HepG2 (cell line): ENCODE results near the gene TLR3.

Experiments
- FUBP1 ChIP-seq: sonication (generic); formaldehyde crosslinking; IDR thresholded peaks from 2 replicates; pipeline ENCODE4 v1.5.1; 2020; ENCODE audit warnings: missing genetic modification reagents, mild to moderate bottlenecking, borderline replicate concordance
- HDAC6 ChIP-seq: fragments of 200-600 bp; sonication (generic); IDR thresholded peaks from 2 replicates; pipeline ENCODE4 v1.7.0; 2017; ENCODE audit warnings: mild to moderate bottlenecking, antibody characterized with exemption, low read length, low read depth
- POLR2AphosphoS5 ChIP-seq: IDR thresholded peaks from 2 replicates; pipeline ENCODE4 v1.6.1; 2012; ENCODE audit warnings: low read depth, low read length
- RBFOX2 ChIP-seq: fragments of 200-400 bp; formaldehyde crosslinking; IDR thresholded peaks from 2 replicates; pipeline ENCODE4 v1.6.1; 2017; ENCODE audit warnings: low read depth, mild to moderate bottlenecking, low read length
- SALL2 ChIP-seq: sonication (generic); formaldehyde crosslinking; IDR thresholded peaks from 2 replicates; pipeline ENCODE4 v1.8.1; 2023; ENCODE audit warnings: mild to moderate bottlenecking, missing genetic modification reagents, inconsistent platforms
- TCF12 ChIP-seq, 2 experiments: fragments of 450-650 bp in 1 of 2; sonication (generic) in 1 of 2; formaldehyde crosslinking in 1 of 2; IDR thresholded peaks; 2 replicates each; pipeline versions ENCODE4 v1.6.1 to v1.8.0; 2017 to 2022; ENCODE audit warnings: antibody characterized with exemption in 1 of 2, mild to moderate bottlenecking in 1 of 2, missing genetic modification reagents in 1 of 2, moderate library complexity in 1 of 2
- TEAD2 ChIP-seq: sonication (generic); formaldehyde crosslinking; IDR thresholded peaks from 2 replicates; pipeline ENCODE4 v1.9.0; 2021; ENCODE audit warnings: missing genetic modification reagents
- USF2 ChIP-seq, 2 experiments: sonication (generic) in 1 of 2; formaldehyde crosslinking in 1 of 2; IDR thresholded peaks; 2 replicates each; pipeline versions ENCODE4 v1.5.1 to v1.6.1; 2011 to 2020; ENCODE audit warnings: borderline replicate concordance in 1 of 2, low read depth in 1 of 2, low read length in 1 of 2, mild to moderate bottlenecking in 1 of 2, missing genetic modification reagents in 1 of 2, moderate library complexity in 1 of 2
- ZNF260 ChIP-seq: sonication (generic); formaldehyde crosslinking; IDR thresholded peaks from 2 replicates; pipeline ENCODE4 v1.4.0; 2020; ENCODE audit warnings: missing genetic modification reagents, low read depth, mild to moderate bottlenecking, borderline replicate concordance
- TF ChIP-seq, protein P1 (sequence below): sonication (generic); formaldehyde crosslinking; IDR thresholded peaks from 2 replicates; pipeline ENCODE4 v1.5.0; 2020; ENCODE audit warnings: mild to moderate bottlenecking, missing genetic modification reagents, moderate library complexity
- TF ChIP-seq, protein P2 (sequence below): sonication (generic); formaldehyde crosslinking; IDR thresholded peaks from 2 replicates; pipeline ENCODE4 v1.8.1; 2023; ENCODE audit warnings: mild to moderate bottlenecking, inconsistent platforms, moderate library complexity, missing genetic modification reagents, borderline replicate concordance

DNA sequence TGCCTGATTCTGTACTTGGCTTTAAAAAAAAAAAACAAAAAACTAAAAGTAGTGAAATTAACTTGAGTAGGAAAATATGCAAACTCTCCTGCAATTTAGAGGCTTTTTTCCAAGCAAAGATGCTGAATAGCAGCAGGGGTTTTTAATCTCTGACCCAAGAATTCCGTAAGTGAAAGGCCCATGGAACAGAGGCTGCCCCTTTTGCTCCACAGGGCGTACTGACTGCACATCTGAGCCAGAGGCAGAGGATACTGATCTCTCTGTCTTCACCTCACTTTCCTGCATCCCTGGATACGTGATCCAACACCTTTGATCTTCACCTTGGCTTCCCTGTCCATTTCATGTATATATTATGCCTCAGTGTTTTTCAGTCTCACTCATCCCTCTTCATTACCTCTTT lies 39.4 kb downstream of the TLR3 start:
- TF ChIP-seq TCF12 (IDR thresholded peaks at IDR 0.05), result no peak
- no peak for TF ChIP-seq TCF12 (CRISPR knock-in tag; IDR thresholded peaks at IDR 0.05)
- TF ChIP-seq ZNF260 (CRISPR knock-in tag), result no peak
- no peak for TF ChIP-seq RBFOX2
- TF ChIP-seq HDAC6, result no peak
- TF ChIP-seq POLR2AphosphoS5, result no peak
- TF ChIP-seq USF2 (IDR thresholded peaks at IDR 0.05; ENCODE audit: low read depth, low read length), result no peak
- no peak for TF ChIP-seq USF2 (CRISPR knock-in tag; IDR thresholded peaks at IDR 0.05; ENCODE audit: borderline replicate concordance)
- no peak for TF ChIP-seq TEAD2
- TF ChIP-seq, protein P1, sequence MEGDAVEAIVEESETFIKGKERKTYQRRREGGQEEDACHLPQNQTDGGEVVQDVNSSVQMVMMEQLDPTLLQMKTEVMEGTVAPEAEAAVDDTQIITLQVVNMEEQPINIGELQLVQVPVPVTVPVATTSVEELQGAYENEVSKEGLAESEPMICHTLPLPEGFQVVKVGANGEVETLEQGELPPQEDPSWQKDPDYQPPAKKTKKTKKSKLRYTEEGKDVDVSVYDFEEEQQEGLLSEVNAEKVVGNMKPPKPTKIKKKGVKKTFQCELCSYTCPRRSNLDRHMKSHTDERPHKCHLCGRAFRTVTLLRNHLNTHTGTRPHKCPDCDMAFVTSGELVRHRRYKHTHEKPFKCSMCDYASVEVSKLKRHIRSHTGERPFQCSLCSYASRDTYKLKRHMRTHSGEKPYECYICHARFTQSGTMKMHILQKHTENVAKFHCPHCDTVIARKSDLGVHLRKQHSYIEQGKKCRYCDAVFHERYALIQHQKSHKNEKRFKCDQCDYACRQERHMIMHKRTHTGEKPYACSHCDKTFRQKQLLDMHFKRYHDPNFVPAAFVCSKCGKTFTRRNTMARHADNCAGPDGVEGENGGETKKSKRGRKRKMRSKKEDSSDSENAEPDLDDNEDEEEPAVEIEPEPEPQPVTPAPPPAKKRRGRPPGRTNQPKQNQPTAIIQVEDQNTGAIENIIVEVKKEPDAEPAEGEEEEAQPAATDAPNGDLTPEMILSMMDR, result no peak
- no peak for TF ChIP-seq SALL2
- TF ChIP-seq FUBP1, result no peak
- TF ChIP-seq, protein P2, sequence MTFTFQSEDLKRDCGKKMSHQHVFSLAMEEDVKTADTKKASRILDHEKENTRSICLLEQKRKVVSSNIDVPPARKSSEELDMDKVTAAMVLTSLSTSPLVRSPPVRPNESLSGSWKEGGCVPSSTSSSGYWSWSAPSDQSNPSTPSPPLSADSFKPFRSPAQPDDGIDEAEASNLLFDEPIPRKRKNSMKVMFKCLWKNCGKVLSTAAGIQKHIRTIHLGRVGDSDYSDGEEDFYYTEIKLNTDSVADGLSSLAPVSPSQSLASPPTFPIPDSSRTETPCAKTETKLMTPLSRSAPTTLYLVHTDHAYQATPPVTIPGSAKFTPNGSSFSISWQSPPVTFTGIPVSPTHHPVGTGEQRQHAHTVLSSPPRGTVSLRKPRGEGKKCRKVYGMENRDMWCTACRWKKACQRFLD (CRISPR knock-in tag), result no peak
